K562 (cell line): Measurements from ENCODE around the gene ZNRD2. TPM values are rescaled to one million over a fixed set of nuclear protein-coding genes. Genes with fewer than 3 reads are reported as not detected.

Experiments used
- ATAC-seq: fragments of 200-7000 bp; cut with Tn5 transposase; 3 replicates; pipeline ENCODE4 v1.9.1; 2020; ENCODE audit warnings: moderate library complexity
- BruUV-seq: library from RNA; stranded (reverse); fragments of 400-500 nt; replicated peaks from 2 replicates; lab custom pipeline; 2021; lab: Mats Ljungman, UMichigan
- CTCF ChIA-PET: fragments of 300-600 bp; formaldehyde crosslinking; extraction: SDS; loops from one replicate; lab custom pipeline; 2021; ENCODE audit warnings: low intra/inter-chr PET ratio; lab: Yijun Ruan, JAX
- POLR2A ChIA-PET: fragments of 300-600, 350-650 bp; sonication (Branson Sonifier 250); formaldehyde crosslinking; extraction: SDS; loops from one replicate; lab custom pipeline; 2021; ENCODE audit warnings: antibody characterized with exemption, inconsistent platforms; lab: Yijun Ruan, JAX
- DNase-seq, 4 experiments: peaks; one replicate each; pipeline versions ENCODE4 v3.0.0 to v3.0.0-alpha.2; 2011 to 2018; ENCODE audit warnings: low spot score in 3 of 4, mixed read lengths in 3 of 4; ENCODE audit errors: extremely low read depth in 1 of 4
- FAIRE-seq: peaks from 2 replicates; lab custom pipeline; 2011; peaks lifted over from hg19 to GRCh38; lab: Jason Lieb, UNC
- H2AFZ ChIP-seq: 2 replicates; pipeline ENCODE4 v1.6.0; 2011; ENCODE audit warnings: low read depth, low read length, control low read depth, inconsistent platforms
- H3K27ac ChIP-seq: fragments of 200-600 bp; 3 replicates; pipeline ENCODE4 v1.8.0; 2011; ENCODE audit warnings: low read depth, mild to moderate bottlenecking, control low read depth, inconsistent platforms, low read length, moderate library complexity, mixed read lengths; ENCODE audit errors: extremely low read depth
- H3K27me3 ChIP-seq, 2 experiments: fragments of 300-600 bp in 1 of 2; 2 replicates in 1 of 2; 3 replicates in 1 of 2; pipeline versions ENCODE4 v1.6.0 to v1.8.0; 2011; ENCODE audit warnings: inconsistent platforms in 2 of 2, low read length in 2 of 2, mild to moderate bottlenecking in 1 of 2, mixed read lengths in 1 of 2, moderate library complexity in 1 of 2; ENCODE audit not compliant: control insufficient read depth in 2 of 2, insufficient read depth in 2 of 2
- H3K36me3 ChIP-seq: fragments of 300-600 bp; 3 replicates; pipeline ENCODE4 v1.8.0; 2011; ENCODE audit warnings: mild to moderate bottlenecking, low read length, inconsistent platforms; ENCODE audit not compliant: control insufficient read depth, insufficient read depth
- H3K4me1 ChIP-seq, 2 experiments: fragments of 200-600 bp in 1 of 2; replicated peaks in 1 of 2; 2 replicates in 1 of 2; 3 replicates in 1 of 2; pipeline versions ENCODE4 v1.5.1 to v1.8.0; 2011; ENCODE audit warnings: inconsistent platforms in 2 of 2, low read length in 2 of 2, mild to moderate bottlenecking in 1 of 2, mixed read lengths in 1 of 2, moderate library complexity in 1 of 2; ENCODE audit not compliant: control insufficient read depth in 2 of 2, insufficient read depth in 2 of 2
- H3K4me2 ChIP-seq: 2 replicates; pipeline ENCODE4 v1.6.1; 2011; ENCODE audit warnings: low read length, control low read depth, inconsistent platforms, mixed read lengths; ENCODE audit not compliant: insufficient read depth
- H3K4me3 ChIP-seq: fragments of 200-600 bp; sonication (generic), shearing (Covaris generic); 2 replicates; pipeline ENCODE4 v1.5.1; 2016; ENCODE audit warnings: control low read depth, inconsistent platforms
- H3K79me2 ChIP-seq: fragments of 200-600 bp; 3 replicates; pipeline ENCODE4 v1.8.0; 2011; ENCODE audit warnings: low read length, inconsistent platforms; ENCODE audit not compliant: control insufficient read depth, insufficient read depth
- H3K9ac ChIP-seq, 2 experiments: 2 replicates each; pipeline versions ENCODE4 v1.6.0 to v1.6.1; 2011; ENCODE audit warnings: low read depth in 2 of 2, low read length in 2 of 2, control low read depth in 1 of 2, inconsistent platforms in 1 of 2, mild to moderate bottlenecking in 1 of 2, mixed read lengths in 1 of 2; ENCODE audit not compliant: insufficient read depth in 1 of 2
- H3K9me1 ChIP-seq: one replicate; pipeline ENCODE4 v1.6.0; 2011; ENCODE audit warnings: inconsistent platforms, mild to moderate bottlenecking, low read length, moderate library complexity; ENCODE audit not compliant: control insufficient read depth, insufficient read depth
- H3K9me3 ChIP-seq: replicated peaks from 2 replicates; pipeline ENCODE4 v1.5.1; 2011; ENCODE audit warnings: low read depth, low read length, inconsistent platforms; ENCODE audit not compliant: control insufficient read depth, insufficient read depth
- H4K20me1 ChIP-seq: replicated peaks from 2 replicates; pipeline ENCODE4 v1.6.1; 2011; ENCODE audit warnings: low read length, inconsistent platforms, mixed read lengths; ENCODE audit not compliant: control insufficient read depth, insufficient read depth
- ARHGAP35 ChIP-seq: fragments of 450-650 bp; IDR thresholded peaks from 2 replicates; pipeline ENCODE4 v1.6.1; 2018; ENCODE audit not compliant: partially characterized antibody
- PHB ChIP-seq: fragments of 250-450 bp; sonication (Bioruptor Pico); IDR thresholded peaks from 2 replicates; pipeline ENCODE4 v1.5.0; 2021
- SMAD4 ChIP-seq: fragments of 250-450 bp; sonication (Bioruptor Pico); conservative IDR thresholded peaks from 2 replicates; pipeline ENCODE4 v1.8.0; 2021; ENCODE audit warnings: inconsistent platforms, mild to moderate bottlenecking, moderate library complexity
- TBP ChIP-seq: optimal IDR thresholded peaks from 2 replicates; pipeline ENCODE3; 2011; ENCODE audit warnings: low read depth, low read length, improper control_type of control experiment
- ZFP91 ChIP-seq: sonication (generic); formaldehyde crosslinking; IDR thresholded peaks from 2 replicates; pipeline ENCODE4 v1.8.0; 2022; ENCODE audit warnings: mild to moderate bottlenecking, missing genetic modification reagents
- ZNF232 ChIP-seq: sonication (generic); formaldehyde crosslinking; IDR thresholded peaks from 2 replicates; pipeline ENCODE4 v1.8.0; 2022; ENCODE audit warnings: mild to moderate bottlenecking, missing genetic modification reagents
- ZNF764 ChIP-seq: fragments of 250-450 bp; sonication (Bioruptor Pico); IDR thresholded peaks from 2 replicates; pipeline ENCODE4 v1.4.0; 2020; ENCODE audit warnings: low read depth, mild to moderate bottlenecking, moderate library complexity
- WGBS: fragments of 100-300 bp; shearing (Covaris generic); methylation state at CpG from one replicate; pipeline ENCODE4 v1.1.6; 2016; ENCODE audit warnings: low coverage, mixed read lengths; ENCODE audit not compliant: insufficient coverage; ENCODE audit errors: missing lambda C conversion rate; 5-methylcytosine and 5-hydroxymethylcytosine counted together
- in situ Hi-C: fragments of 300-500 bp; cut with MboI; formaldehyde crosslinking; loops from 4 replicates; pipeline ENCODE4 v1.15.0; 2018; ENCODE audit warnings: inconsistent platforms, mixed read lengths
- intact Hi-C: fragments of 100-400 bp; cut with micrococcal nuclease; formaldehyde crosslinking; loops from 2 replicates; pipeline ENCODE4 v1.14.2; 2022
- polyA plus RNA-seq, 8 experiments: library from polyadenylated mRNA; depleted of rRNA in 4 of 8; stranded (reverse) in 5 of 8; unstranded in 3 of 8; fragments of >200 nt; fragmentation: Nextera tagmentation in 2 of 8; fragmentation: Illumina TruSeq in 1 of 8; extraction: Ambion mirVana in 2 of 8; extraction: Trizol in 1 of 8; gene quantifications; 2 replicates each; pipeline versions ENCODE4 v1.2.1 to v1.2.3, GENCODE V29; 2011 to 2014; ENCODE audit warnings: inconsistent platforms in 1 of 8, missing spikeins in 1 of 8
- total RNA-seq, 7 experiments: library from RNA; depleted of rRNA in 6 of 7; stranded (reverse); fragments of >200 nt in 6 of 7; fragmentation: Illumina TruSeq in 2 of 7; extraction: Trizol in 2 of 7; gene quantifications; 2 replicates each; pipeline versions ENCODE4 v1.2.1 to v1.2.3, GENCODE V29; 2011 to 2021; ENCODE audit warnings: low replicate concordance in 1 of 7
- TF ChIP-seq, protein P1 (sequence below): IDR thresholded peaks from 2 replicates; pipeline ENCODE4 v1.6.1; 2014; ENCODE audit warnings: antibody characterized with exemption

The ZNRD2 gene
- total and polyA plus RNA-seq, 9 of the 15 experiments (the other 6 are each of a cell fraction or from before 2014, with no cell fraction given) = 13.4 to 129 (median 60.4) TPM

- Histone ChIP-seq H2AFZ (no peak overlapping the region), H4K20me1 (0 out of 2 replicates have a peak, but pooled peaks cover 4% of the 10 kb centered on the region), H3K9me1 (peaks cover 4% of the 10 kb centered on the region), H3K36me3 (peaks cover 65% of the 10 kb centered on the region; the same call in 2 of the 3 replicates), H3K9me3 (no peaks in the 10 kb centered on the region), H3K4me1 (peaks cover 16 to 59% of the 10 kb centered on the region in 2 experiments), H3K27ac (no peak overlapping the region), H3K9ac (peak overlapping the region in 1 of 2 experiments; percentile 50; a peak in 1 of 4 replicates), H3K4me3 (no peak overlapping the region), H3K27me3 (no peaks in the 10 kb centered on the region), H3K4me2 (no peak overlapping the region), H3K79me2 (peaks cover 3% of the 10 kb centered on the region; the same call in 1 of the 3 replicates)
- intact Hi-C loops = loop anchor here (5.0 kb wide), 1 partner anchor 44 kb away; no protein-coding TSS in a partner anchor
- ChIA-PET POLR2A (interaction anchor here (0.6 to 2.4 kb wide), 9 partner anchors 9 to 304 kb away, joined by 3 to 11 read pairs (median 5); partner anchors contain the start of genes FAM89B, KCNK7, NEAT1 and ZNRD2), CTCF (interaction anchor here (0.7 kb wide), 1 partner anchor 265 kb away, joined by 3 read pairs; no protein-coding TSS in a partner anchor)
- no peak for ATAC-seq
- in situ Hi-C loops = no loop called here
- no peak for FAIRE-seq
- DNase-seq = no peak
- no peak for TF ChIP-seq SMAD4 (CRISPR knock-in tag)
- no peak for TF ChIP-seq ARHGAP35
- no peak for TF ChIP-seq TBP
- peak; percentile 86 for TF ChIP-seq ZFP91 (CRISPR knock-in tag)
- TF ChIP-seq PHB (CRISPR knock-in tag) = no peak
- TF ChIP-seq, protein P1, sequence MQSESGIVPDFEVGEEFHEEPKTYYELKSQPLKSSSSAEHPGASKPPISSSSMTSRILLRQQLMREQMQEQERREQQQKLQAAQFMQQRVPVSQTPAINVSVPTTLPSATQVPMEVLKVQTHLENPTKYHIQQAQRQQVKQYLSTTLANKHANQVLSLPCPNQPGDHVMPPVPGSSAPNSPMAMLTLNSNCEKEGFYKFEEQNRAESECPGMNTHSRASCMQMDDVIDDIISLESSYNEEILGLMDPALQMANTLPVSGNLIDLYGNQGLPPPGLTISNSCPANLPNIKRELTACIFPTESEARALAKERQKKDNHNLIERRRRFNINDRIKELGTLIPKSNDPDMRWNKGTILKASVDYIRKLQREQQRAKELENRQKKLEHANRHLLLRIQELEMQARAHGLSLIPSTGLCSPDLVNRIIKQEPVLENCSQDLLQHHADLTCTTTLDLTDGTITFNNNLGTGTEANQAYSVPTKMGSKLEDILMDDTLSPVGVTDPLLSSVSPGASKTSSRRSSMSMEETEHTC = no peak
- TF ChIP-seq ZNF764 (CRISPR knock-in tag) = no peak
- TF ChIP-seq ZNF232 (CRISPR knock-in tag) = no peak
- 88% methylated on average over 2 of the region's 2 CpGs for WGBS
- BruUV-seq = no TSS peak
Measured at GRCh38 chr11:65586676-65587075, 16.4 kb downstream of the ZNRD2 start.
